Epithelial cell of proximal tubule (primary cell): ENCODE measurements around the gene KCNK16. TPM values are rescaled to one million over a fixed set of nuclear protein-coding genes. Genes with fewer than 3 reads are reported as not detected.

Experiments used
- DNase-seq: peaks from one replicate; pipeline ENCODE4 v3.0.0-alpha.2; 2011; ENCODE audit warnings: low read depth
- H3K4me3 ChIP-seq: 2 replicates; pipeline ENCODE4 v1.5.1; 2011; ENCODE audit warnings: low read depth, mild to moderate bottlenecking, low read length
- CTCF ChIP-seq: conservative IDR thresholded peaks from 2 replicates; pipeline ENCODE4 v1.5.1; 2012; ENCODE audit warnings: low read depth, mild to moderate bottlenecking, low read length
- total RNA-seq: library from RNA; depleted of rRNA; stranded (reverse); fragments of >200 nt; gene quantifications from 2 replicates; pipeline ENCODE4 v1.2.3, GENCODE V29; 2015

Gene KCNK16
- total RNA-seq, 1 donor from 2014 or later: not detected

GRCh38 chr6:39363280-39363679 lies 40.8 kb upstream of the KCNK16 start:
- no peak for TF ChIP-seq CTCF
- no peak for DNase-seq
- H3K4me3 ChIP-seq: no peak overlapping the region

GRCh38 chr6:39362487-39362865 lies 40.0 kb upstream of the KCNK16 start:
- DNase-seq: no peak
- H3K4me3 ChIP-seq: no peak overlapping the region
- no peak for TF ChIP-seq CTCF

- DNase-seq: no peak
- H3K4me3 ChIP-seq: no peak overlapping the region
- peak; percentile 80 for TF ChIP-seq CTCF
Observed at GRCh38 chr6:39361657-39362486, 39.4 kb upstream of the KCNK16 start.

- TF ChIP-seq CTCF: no peak
- H3K4me3 ChIP-seq: no peak overlapping the region
- DNase-seq: no peak
Observed at GRCh38 chr6:39360378-39360777, 37.9 kb upstream of the KCNK16 start.

GRCh38 chr6:39357998-39358686 lies 35.6 kb upstream of the KCNK16 start:
- H3K4me3 ChIP-seq: no peak overlapping the region
- TF ChIP-seq CTCF: no peak
- DNase-seq: peak; percentile 29

GRCh38 chr6:39353698-39354315 lies 31.3 kb upstream of the KCNK16 start:
- TF ChIP-seq CTCF: no peak
- H3K4me3 ChIP-seq: no peak overlapping the region
- DNase-seq: no peak
